ENCODE data around the gene WWC2. TPM values are rescaled to one million over a fixed set of nuclear protein-coding genes. Genes with fewer than 3 reads are reported as not detected.
A peak's percentile ranks its signal among the peaks of the same experiment; 100 is the strongest.

WWC2 gene
- total RNA-seq, 1 donor from 2014 or later, result 18.2 TPM

- Mint-ChIP-seq H3K4me3 (ENCODE audit: unreplicated experiment) (no peak overlapping the region), H3K4me1 (ENCODE audit: low read depth, unreplicated experiment) (no peaks in the 10 kb centered on the region)
Measured at GRCh38 chr4:183326853-183327252, 227.8 kb downstream of the WWC2 start.

DNA sequence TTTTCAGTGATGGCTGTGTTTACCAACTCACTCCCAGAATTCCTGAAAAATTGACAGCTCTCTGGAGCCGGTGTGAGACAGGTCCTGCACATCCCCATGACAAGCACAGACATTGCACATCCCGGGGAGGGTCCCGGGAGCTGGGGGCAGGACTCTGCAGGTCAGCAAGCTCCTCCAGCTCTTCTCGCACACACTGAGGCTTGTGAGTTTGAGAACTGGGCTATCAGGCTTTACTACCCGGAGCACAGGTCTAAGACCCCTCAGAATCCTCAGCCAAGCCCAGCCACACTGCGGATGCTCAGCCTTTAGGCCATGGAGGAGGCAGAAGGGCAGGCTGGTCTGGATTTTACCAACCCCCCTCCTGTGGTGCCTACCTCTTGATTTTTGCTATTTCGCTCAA lies 228.8 kb downstream of the WWC2 start:
- Mint-ChIP-seq H3K4me1 (ENCODE audit: low read depth, unreplicated experiment) (no peaks in the 10 kb centered on the region), H3K9me3 (ENCODE audit: unreplicated experiment) (peaks cover 3% of the 10 kb centered on the region), H3K4me3 (ENCODE audit: unreplicated experiment) (no peak overlapping the region), H3K36me3 (ENCODE audit: unreplicated experiment) (peaks cover 7% of the 10 kb centered on the region), H3K27me3 (ENCODE audit: unreplicated experiment) (peaks cover 1% of the 10 kb centered on the region), H3K27ac (ENCODE audit: unreplicated experiment) (no peak overlapping the region)
- TF ChIP-seq, protein P1, sequence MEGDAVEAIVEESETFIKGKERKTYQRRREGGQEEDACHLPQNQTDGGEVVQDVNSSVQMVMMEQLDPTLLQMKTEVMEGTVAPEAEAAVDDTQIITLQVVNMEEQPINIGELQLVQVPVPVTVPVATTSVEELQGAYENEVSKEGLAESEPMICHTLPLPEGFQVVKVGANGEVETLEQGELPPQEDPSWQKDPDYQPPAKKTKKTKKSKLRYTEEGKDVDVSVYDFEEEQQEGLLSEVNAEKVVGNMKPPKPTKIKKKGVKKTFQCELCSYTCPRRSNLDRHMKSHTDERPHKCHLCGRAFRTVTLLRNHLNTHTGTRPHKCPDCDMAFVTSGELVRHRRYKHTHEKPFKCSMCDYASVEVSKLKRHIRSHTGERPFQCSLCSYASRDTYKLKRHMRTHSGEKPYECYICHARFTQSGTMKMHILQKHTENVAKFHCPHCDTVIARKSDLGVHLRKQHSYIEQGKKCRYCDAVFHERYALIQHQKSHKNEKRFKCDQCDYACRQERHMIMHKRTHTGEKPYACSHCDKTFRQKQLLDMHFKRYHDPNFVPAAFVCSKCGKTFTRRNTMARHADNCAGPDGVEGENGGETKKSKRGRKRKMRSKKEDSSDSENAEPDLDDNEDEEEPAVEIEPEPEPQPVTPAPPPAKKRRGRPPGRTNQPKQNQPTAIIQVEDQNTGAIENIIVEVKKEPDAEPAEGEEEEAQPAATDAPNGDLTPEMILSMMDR (IDR thresholded peaks at IDR 0.05; ENCODE audit: partially characterized antibody, unreplicated experiment), result no peak
- DNase-seq, result no peak

More at GRCh38 chr4:183326853-183327252, 227.8 kb downstream of the WWC2 start:
- TF ChIP-seq, protein P1 (IDR thresholded peaks at IDR 0.05; ENCODE audit: partially characterized antibody, unreplicated experiment), result no peak
- DNase-seq, result no peak
- Mint-ChIP-seq H3K27me3 (ENCODE audit: unreplicated experiment) (no peaks in the 10 kb centered on the region), H3K9me3 (ENCODE audit: unreplicated experiment) (peaks cover 3% of the 10 kb centered on the region), H3K36me3 (ENCODE audit: unreplicated experiment) (peaks cover 7% of the 10 kb centered on the region), H3K27ac (ENCODE audit: unreplicated experiment) (no peak overlapping the region)

- no peak for DNase-seq
- H3K4me3 Mint-ChIP-seq (ENCODE audit: unreplicated experiment), result no peak overlapping the region
- peaks cover 2% of the 10 kb centered on the region for H3K27me3 Mint-ChIP-seq (ENCODE audit: unreplicated experiment)
- H3K9me3 Mint-ChIP-seq (ENCODE audit: unreplicated experiment), result peaks cover 3% of the 10 kb centered on the region
- no peaks in the 10 kb centered on the region for H3K4me1 Mint-ChIP-seq (ENCODE audit: low read depth, unreplicated experiment)
- no peak overlapping the region for H3K27ac Mint-ChIP-seq (ENCODE audit: unreplicated experiment)
- TF ChIP-seq, protein P1 (IDR thresholded peaks at IDR 0.05; ENCODE audit: partially characterized antibody, unreplicated experiment), result no peak
- peaks cover 7% of the 10 kb centered on the region for H3K36me3 Mint-ChIP-seq (ENCODE audit: unreplicated experiment)
Measured at GRCh38 chr4:183328832-183329231, 229.8 kb downstream of the WWC2 start.

- no peak overlapping the region for H3K4me3 Mint-ChIP-seq (ENCODE audit: unreplicated experiment)
- H3K4me1 Mint-ChIP-seq (ENCODE audit: low read depth, unreplicated experiment), result no peaks in the 10 kb centered on the region
- peaks cover 4% of the 10 kb centered on the region for H3K27me3 Mint-ChIP-seq (ENCODE audit: unreplicated experiment)
- TF ChIP-seq, protein P1 (IDR thresholded peaks at IDR 0.05; ENCODE audit: partially characterized antibody, unreplicated experiment), result no peak
- peak overlapping the region; percentile 17 for H3K27ac Mint-ChIP-seq (ENCODE audit: unreplicated experiment)
- peaks cover 7% of the 10 kb centered on the region for H3K36me3 Mint-ChIP-seq (ENCODE audit: unreplicated experiment)
- no peak for DNase-seq
- peaks cover 3% of the 10 kb centered on the region for H3K9me3 Mint-ChIP-seq (ENCODE audit: unreplicated experiment)
Measured at GRCh38 chr4:183329244-183329643, 230.2 kb downstream of the WWC2 start.

DNA sequence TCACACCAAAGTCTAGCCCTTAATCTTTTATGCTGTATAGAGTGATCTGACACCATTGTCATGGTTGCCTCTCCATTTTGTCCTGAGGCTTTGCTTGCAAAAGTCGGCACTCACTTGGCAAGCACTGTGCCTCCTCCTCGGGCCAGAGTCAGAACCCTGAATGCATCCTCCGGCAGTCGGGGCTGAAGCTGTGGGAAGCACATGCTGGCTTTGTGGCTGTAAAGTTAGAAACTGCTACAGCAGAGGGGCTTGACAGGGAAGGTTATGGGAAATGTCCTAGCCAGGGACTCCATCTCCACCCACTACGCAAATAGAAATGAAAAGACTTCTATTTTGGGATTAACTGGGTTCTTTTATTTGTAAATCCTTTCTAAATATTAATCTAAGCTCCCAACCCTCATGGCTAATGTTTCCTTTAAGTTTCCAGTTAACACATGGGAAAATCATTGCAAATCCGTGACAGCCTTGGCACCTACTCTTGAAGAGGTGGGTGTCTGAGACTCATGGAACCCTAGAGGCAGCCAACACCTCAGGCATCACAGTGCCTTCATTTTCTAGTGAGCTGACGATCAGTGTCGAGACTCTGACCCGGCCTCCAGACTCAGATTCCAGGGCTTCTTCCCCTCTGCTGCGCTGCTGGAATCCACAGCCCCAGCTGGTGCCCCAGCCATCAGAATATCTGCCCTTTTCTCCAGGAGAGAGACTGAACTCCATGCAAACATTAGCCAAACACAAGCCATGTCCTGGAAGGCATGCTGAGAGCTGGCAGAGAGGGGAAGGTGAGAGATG lies 231.1 kb downstream of the WWC2 start:
- H3K27me3 Mint-ChIP-seq (ENCODE audit: unreplicated experiment), result peaks cover 4% of the 10 kb centered on the region
- H3K9me3 Mint-ChIP-seq (ENCODE audit: unreplicated experiment), result peaks cover 3% of the 10 kb centered on the region
- peaks cover 7% of the 10 kb centered on the region for H3K36me3 Mint-ChIP-seq (ENCODE audit: unreplicated experiment)
- TF ChIP-seq, protein P1 (IDR thresholded peaks at IDR 0.05; ENCODE audit: partially characterized antibody, unreplicated experiment), result no peak
- H3K27ac Mint-ChIP-seq (ENCODE audit: unreplicated experiment), result no peak overlapping the region
- no peak for DNase-seq
- H3K4me3 Mint-ChIP-seq (ENCODE audit: unreplicated experiment), result no peak overlapping the region
- no peaks in the 10 kb centered on the region for H3K4me1 Mint-ChIP-seq (ENCODE audit: low read depth, unreplicated experiment)
